Stimulated activated CD4-positive, alpha-beta T cell treated with anti-CD3 and anti-CD28 coated beads, Interleukin-2, amount 100 ng/mL, for 4 hours (primary cell): ENCODE data around the gene NAPEPLD.
"Not testable (repeated sequence)": the region's sequence is repeated elsewhere in the genome, so short reads cannot be mapped to it uniquely, and the experiment has no call there.

Experiments
- DNase-seq: peaks from one replicate; pipeline ENCODE4 v3.0.0-alpha.2; 2020; ENCODE audit warnings: low read depth

NAPEPLD gene

GRCh38 chr7:103106703-103107070 lies 42.2 kb downstream of the NAPEPLD start:
- not testable (repeated sequence) for DNase-seq

- no peak for DNase-seq
Measured at GRCh38 chr7:103106005-103106702, 42.7 kb downstream of the NAPEPLD start.

DNA sequence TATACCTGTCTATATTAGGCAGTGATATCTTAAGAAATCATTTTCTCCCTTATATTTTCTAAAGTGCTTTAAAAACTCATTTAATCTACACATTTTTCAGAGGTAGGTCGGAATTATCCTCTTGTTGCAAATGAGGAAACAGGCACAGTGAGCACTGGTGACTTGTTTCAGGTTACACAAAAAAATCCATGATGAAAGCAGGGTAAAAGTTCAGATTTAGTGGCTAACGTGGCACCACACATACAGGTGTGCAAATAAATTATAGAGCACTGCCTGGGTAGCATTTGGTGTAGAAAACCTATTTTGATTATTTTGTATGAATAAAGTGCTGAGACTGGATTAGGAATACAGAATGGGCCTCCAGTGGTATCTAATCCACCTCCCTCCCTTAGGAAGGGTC lies 47.4 kb downstream of the NAPEPLD start:
- no peak for DNase-seq

- no peak for DNase-seq
Measured at GRCh38 chr7:103100348-103100747, 48.6 kb downstream of the NAPEPLD start.

DNA sequence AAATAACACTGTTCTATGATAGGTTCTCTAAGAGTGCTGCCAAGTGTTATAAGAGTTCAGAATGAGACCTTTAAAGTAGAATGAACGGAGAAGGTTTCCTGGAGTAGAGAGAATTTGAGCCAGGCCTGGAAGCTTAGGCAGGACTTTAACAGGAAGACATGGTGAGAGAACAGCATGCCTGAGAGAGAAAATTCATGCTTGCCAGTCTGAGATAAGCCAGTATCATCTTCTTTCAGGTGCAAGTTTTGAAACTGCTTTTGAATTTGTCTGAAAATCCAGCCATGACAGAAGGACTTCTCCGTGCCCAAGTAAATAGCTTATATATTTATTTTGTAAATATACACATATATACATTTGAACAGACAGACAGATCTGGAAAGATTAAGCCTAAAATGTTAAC lies 51.9 kb downstream of the NAPEPLD start:
- DNase-seq = no peak

- DNase-seq = not testable (repeated sequence)
Measured at GRCh38 chr7:103095558-103095957, 53.3 kb downstream of the NAPEPLD start.

DNA sequence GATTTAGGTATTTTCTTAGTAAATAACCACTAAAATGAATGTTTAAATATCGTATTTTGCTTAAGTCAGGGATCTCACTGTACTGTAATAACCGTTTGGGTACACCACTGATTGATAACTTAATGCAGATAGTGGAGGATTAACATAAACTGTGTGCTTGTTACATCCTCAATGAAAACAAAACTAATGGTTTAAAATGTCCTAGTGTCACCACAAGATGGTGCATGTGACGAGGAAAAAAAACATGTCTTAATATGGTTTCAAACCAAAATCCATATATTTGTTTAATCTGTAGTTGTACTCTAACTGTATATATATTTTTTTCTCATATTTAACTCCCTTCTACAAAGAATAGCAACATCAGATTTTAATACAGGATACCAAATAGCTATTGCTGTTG lies 54.8 kb downstream of the NAPEPLD start:
- no peak for DNase-seq

DNA sequence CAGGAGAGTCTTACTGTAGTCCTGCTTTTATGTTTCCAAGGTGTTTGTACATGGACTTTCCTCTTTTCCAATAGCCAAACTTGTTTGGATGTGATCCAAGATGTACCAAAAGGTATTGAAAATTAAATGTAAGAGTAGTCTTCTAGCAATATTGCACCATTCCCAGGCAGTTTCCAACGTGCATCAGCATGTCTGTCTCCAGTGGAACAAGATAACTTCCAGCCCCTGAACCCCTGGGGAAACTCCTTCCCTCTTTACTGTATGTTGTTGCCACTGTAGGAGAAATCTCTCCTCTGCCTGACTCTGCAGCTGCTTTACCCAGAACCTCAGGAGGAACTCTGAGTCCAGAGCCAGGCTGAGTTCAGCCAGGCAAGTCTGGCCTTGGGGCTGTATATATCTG lies 55.5 kb downstream of the NAPEPLD start:
- no peak for DNase-seq

GRCh38 chr7:103092321-103092720 lies 56.6 kb downstream of the NAPEPLD start:
- not testable (repeated sequence) for DNase-seq

DNA sequence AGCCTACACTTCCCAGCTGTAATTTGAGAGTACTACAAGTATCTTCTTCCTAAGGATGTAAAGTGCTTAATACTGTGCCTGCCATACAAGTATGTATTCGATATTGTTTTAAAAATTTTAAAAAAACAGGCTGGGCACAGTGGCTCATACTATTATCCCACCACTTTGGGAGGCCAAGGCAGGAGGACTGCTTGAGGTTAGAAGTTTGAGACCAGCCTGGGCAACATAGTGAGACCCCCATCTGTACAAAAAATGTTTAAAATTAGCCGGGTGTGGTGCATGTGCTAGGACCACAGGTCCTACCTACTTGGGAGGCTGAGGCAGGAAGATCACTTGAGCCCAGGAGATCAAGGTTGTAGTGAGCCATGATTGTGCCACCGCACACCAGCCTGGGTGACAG lies 65.7 kb downstream of the NAPEPLD start:
- DNase-seq = no peak

- DNase-seq = no peak
Measured at GRCh38 chr7:103082497-103082896, 66.4 kb downstream of the NAPEPLD start.

GRCh38 chr7:103080923-103081322 lies 68.0 kb downstream of the NAPEPLD start:
- DNase-seq = no peak

- DNase-seq = no peak
Measured at GRCh38 chr7:103079836-103080235, 69.1 kb downstream of the NAPEPLD start.

DNA sequence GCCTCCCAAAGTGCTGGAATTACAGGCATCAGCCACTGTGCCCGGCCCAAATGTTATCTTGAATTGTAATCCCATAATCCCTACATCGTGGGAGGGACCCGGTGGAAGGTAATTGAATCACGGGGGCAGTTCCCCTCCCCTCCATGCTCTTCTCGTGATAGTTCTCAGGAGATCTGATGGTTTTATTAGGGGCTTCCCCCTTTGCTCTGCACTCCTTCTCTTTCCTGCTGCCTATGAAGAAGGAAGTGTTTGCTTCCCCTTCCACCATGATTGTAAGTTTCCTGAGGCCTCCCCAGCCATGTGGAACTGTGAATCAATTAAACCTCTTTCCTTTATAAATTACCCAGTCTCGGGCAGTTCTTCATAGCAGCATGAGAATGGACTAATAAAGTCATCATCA lies 70.7 kb downstream of the NAPEPLD start:
- not testable (repeated sequence) for DNase-seq

DNA sequence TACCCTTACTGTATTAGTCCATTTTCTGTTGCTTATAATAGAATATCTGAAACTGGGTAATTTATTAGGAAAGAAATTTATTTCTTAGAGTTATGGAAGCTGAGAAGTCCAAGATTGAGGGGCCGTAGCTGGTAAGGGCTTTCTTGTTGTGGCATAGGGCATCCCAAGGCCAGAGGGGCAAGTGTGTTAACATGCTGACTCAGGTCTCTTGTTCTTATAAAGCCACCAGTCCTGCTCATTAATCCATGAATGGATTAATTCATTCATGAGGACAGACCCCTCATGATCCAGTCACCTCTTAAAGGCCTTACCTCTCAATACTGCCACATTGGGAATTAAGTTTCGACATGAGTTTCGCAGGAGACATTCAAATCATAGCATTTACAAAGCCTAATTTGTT lies 71.6 kb downstream of the NAPEPLD start:
- DNase-seq = no peak

DNA sequence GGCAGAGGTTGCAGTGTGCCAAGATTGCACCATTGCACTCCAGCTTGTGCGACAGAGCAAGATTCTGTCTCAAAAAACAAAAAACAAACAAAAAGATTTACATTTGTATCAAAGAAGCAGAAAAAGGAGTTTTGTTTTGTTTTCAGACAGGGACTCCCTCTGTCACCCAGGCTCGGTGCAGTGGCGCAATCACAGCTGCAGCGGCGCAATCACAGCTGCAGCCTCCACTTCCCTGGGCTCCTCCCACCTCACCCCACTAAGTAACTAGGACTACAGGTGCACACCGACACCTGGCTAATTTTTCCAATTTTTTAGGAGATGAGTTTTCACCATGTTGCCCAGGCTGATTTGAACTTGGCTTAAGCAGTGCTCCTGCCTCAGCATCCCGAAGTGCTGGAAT lies 72.1 kb downstream of the NAPEPLD start:
- no peak for DNase-seq

GRCh38 chr7:103075337-103075918 lies 73.5 kb downstream of the NAPEPLD start:
- peak; percentile 82 for DNase-seq

- peak; percentile 84 for DNase-seq
Measured at GRCh38 chr7:103074519-103075336, 74.2 kb downstream of the NAPEPLD start, which contains the start of the genes ARMC10 and FBXL13. Gene ARMC10 (plus strand): TSS chr7:103075140. CDS start chr7:103075273, 133 bp downstream. Gene FBXL13 (minus strand): TSS chr7:103074796.

GRCh38 chr7:103073989-103074518 lies 74.8 kb downstream of the NAPEPLD start:
- no peak for DNase-seq

DNA sequence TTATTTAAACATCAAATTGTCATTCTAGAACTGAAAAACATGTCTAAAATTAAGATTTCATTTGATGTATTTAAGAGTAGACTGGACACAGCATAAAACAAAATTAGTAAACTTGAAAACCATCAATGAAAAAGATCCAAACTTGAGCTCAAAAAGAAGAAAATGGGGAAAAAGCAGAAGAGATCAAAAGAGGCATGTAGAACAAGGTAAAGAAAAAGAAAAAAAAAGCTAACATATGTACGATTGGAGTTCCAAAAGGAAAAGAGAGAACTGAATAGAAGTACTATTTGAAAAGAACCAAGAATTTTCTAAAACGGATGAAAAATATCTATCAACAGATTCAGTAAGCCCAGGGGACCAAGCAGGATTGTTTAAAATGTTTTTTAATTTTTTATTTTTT lies 77.9 kb downstream of the NAPEPLD start:
- no peak for DNase-seq

DNA sequence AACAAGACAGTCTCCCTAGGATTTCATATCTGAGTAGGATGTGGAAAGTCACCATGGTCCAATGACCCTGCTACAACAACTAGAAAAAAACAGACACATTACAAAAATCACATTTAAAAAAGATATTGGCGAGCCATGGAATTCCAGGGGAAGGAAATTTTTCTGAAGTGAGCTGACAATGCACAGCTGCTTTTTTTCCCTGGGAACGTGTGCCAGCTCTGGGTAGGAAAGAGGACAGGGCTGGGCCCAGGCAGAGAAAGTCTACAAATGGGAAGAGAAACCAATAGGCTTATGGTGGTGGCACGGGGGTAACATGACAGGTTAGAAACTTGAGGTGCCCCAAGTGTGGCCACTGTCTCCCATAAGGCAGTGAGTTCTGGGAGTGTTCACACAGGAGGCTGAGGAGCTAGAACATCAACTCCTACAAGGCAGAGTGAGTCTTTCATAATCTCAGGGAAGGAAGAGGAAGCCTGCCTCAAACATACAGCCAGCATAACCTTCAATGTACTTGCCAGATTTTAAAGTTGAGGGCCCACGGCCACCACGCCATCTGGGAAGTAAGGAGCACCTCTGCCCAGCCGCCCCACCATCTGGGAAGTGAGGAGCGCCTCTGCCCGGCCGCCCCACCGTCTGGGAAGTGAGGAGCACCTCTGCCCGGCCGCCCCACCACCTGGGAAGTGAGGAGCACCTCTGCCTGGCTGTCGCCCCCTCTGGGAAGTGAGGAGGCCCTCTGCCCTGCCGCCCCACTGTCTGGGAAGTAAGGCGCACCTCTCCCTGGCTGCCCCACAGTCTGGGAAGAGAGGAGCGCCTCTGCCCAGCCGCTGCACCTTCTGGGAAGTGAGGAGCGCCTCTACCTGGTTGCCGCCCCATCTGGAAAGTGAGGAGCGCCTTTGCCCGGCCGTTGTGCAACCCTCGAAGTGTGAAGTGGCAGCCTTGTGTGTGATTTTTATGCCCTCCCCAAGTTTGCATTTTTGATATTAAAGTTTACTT lies 80.2 kb downstream of the NAPEPLD start:
- DNase-seq = no peak
